Mucosa of gallbladder (tissue), 1 donor: ENCODE results near the gene FAP. TPM values are rescaled to one million over a fixed set of nuclear protein-coding genes. Genes with fewer than 3 reads are reported as not detected.
A peak's percentile ranks its signal among the peaks of the same experiment; 100 is the strongest.

Experiments used
- DNase-seq: peaks from one replicate; pipeline ENCODE4 v3.0.0-alpha.2; 2020; ENCODE audit warnings: low spot score
- total RNA-seq: library from RNA; stranded (reverse); gene quantifications from one replicate; pipeline ENCODE4 v1.2.1, GENCODE V29; 2021
- donor health status: DM: no; HTN: no; CAD: no.

The FAP gene
- total RNA-seq, 1 donor from 2014 or later: 1.8 TPM

DNA sequence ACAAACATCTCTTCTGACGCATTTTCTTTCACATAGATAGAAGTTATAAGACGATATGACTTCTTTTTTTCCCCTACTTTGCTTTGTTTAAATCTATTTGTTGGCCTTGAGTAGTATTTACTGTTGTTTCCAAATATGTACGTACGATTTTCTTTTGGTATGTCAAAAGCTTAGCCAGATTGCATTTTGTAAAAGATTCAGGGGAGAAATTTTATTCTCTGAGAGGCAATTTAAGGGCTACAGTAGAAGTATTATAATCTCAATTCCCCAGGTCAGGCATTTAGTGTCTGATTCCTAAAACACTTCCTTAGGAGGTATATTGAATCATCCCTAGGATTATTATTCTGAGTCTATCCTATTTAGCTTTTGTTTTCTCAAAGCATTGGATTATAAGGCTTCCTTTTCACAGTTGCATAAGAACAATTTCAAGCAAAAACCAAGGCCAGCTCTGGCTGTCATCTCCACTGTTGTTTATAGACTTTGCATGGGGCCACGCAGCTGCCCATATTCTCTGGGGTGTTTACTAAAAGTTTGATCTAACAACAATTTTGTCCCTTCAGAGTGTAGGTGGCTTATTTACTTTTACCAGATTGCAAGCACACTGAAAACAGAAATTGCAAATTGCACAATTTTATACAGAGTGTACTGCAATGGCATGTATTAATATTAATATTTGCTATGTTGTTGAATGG is 57.6 kb downstream of the FAP start:
- no peak for DNase-seq

DNA sequence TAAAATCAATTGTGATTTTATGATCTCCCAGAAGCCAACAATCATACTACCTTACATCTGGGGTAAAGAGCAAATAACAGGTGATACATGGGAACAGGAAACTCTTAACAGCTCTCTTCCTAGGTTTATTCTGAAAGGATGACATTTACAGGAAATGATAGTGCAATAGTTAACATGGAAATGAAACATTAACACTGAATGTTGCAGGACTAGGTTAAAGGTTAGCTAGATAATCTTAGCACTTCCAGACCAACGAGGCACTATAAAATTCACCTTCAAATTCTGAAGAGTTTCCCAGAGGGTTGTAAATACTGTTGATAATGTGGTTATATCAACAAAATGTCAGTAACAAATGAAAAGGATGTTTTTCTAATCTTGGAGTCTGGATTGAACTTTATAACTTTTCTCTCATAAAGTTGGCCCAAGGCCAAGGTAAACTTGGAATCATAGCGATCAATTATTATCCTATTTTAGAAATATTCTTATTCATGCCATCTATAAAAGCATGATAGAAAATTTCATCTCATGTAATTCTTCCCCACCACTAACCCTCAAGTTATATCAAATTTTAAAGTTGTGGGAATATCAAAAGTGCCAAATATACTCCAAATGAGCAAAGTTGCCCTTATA is 58.3 kb downstream of the FAP start:
- DNase-seq: no peak

DNA sequence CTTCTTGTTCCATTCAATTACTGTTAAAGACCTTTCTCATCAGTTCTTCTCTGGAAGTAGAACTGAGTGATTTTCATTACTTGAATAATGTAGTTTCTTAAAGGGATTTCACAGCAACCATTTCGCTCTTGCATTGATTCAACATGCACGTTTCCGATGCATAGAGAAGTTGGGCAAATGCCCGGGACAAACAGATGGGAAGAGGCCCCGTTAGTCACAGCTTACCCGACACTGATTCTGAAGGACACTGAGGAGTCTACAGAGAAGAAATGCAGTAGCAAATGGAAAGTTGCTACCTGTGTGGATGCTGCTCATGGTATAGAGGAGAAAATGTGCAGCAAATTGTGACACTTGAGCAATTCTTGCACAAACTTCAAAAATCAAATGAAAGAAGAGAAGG is 58.9 kb downstream of the FAP start:
- DNase-seq: no peak

DNA sequence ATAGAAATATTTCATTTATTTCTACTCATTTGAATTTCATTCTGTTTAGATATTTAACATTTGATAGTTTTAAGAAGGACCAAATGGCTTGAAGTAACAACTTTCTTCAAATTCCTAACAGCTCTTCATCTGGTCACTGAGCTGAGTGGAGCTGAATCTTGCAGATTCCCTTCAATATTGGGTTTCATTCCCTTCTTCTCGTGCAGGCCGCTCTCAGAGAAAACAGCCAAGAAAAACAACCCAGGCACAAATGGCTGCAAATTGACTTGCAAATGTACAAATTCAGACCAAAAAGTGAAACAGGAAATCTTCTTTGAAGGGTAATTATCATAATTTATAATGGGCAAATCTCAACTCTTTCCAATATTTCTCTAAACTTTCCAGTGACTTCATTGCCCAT is 60.9 kb downstream of the FAP start:
- DNase-seq: no peak

DNA sequence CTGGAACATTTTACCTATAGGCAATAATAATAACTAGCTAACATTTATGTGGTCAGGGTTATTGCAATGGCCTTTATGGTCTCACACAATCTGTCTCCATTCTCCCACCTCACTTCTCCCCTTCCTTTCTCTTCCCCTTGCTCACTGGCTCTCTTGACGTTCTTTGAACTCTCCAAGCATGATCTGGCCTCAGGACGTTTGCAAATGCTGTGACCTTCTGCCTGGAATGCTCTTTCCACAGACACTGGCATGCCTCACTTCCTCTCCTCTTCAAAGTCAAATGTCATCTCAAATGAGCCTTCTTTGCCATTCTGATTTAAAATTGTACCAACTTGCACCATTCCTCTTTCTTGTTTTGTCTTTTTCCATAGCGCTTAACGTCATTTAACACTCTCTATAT is 65.9 kb downstream of the FAP start:
- no peak for DNase-seq

DNA sequence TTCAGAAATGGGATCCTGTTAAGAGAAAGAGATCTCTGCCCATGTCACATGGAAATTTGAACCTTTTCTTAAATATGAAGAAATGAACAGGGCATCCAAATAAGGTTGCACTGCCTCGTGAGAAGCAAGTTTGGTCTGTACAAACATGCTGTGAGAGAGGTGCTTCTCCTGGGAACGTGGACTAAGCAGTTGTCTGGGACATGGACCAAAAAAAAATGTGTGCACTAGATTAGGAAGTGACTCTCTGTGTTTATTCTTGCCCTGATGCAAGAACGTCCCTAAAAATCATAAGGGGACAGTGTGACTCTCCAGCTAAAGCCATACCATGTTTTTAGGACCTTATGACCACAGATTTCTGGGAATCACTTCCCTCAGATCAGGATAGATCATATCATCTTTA is 67.5 kb downstream of the FAP start:
- no peak for DNase-seq

DNA sequence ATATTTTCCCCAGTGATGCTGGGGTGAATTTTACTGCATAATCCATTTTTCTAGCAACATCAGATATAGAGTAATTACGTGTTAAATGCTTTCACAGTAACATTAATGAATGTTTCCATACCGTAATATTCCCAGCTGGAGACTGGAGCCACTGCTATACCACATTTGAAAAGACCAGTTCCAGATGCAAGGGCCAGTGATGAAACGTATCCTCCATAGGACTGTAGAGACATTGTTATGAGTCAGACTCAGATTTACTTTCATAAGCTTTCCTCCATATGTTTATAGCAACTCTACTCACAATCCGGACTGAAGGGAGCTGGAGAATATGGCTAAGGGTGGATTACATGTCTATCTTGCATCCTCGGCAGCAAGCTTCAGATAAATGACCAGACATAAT is 68.5 kb downstream of the FAP start:
- no peak for DNase-seq

DNA sequence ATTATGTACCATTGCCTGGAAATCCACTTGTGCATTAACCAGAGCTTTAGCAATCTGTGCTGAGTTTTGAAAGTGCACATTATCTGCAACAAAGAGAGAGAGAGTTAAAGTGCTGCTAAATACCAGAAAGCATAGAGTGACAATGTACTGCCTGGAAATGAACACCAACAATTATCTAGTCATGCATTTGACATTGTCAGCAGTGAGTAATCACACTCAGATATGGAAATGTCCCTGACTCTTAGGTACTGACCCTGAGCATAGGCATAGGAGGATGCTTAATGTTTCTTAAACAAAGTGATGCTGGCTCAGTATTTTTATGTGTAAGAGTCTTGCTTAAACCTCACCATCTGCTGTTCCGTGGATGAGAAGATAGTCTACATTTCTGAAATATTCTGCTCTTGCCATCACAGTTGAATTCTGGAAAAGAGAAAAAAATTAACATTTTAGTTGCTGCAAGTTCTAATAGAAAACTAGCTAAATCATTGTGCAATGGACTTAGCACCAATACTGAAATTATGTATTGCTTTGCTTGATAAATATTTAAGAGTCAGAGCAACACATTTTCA is 70.4 kb downstream of the FAP start:
- DNase-seq: no peak

DNA sequence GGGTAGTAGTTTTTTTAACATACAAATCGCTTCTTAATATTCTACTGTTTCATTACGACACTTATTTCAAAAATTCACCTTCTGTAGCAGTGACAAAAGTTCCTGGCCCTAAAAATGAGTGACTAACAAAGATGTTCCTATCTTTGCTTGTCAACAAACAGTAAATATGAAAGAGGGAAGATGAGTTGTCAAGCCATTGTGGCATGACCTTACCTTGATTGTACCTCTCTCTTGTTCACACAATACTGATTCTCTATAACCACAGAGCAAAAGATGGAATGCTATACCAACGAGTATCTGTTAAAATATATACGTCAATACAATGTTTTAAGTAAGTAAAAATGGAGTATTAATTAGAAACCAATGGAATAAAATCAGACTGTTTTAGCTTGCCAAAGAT is 76.5 kb downstream of the FAP start:
- no peak for DNase-seq

DNA sequence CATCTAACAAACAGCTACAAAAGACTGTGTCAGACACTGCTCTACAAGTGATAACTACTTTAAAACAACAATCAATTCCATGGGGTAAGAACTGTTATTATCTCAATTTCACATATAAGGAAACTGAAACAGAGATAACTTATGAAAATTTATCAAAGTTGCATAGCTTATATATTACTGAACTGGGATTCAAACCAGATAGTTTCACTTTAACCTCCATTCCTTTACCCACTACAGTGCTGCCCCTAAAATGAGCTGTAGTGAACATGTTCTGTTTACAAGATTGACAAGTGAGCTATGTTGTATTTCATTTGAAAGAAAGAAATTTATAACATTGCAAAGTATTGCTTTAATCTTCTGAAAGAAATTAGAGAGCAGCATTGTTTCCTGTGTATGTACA is 77.1 kb downstream of the FAP start:
- DNase-seq: no peak

DNA sequence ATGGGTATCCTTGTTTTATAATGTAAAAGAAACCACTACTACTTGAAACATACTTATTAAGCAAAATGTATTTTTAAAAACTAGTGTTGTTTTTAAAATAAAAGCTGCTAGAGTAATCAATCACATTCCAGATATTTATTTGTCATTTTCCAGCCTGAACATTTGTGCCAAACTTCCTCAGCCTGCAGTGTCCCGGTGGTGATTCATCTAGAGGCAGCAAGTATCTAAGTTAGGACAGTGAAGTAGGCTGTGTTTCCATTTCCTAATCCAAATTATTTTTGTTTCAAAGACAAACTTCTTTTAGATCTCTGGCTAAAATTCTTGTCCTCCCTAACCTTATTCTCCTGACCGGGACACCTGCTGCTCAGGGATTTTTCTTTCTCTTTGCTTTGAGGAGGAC is 78.4 kb downstream of the FAP start:
- no peak for DNase-seq

DNA sequence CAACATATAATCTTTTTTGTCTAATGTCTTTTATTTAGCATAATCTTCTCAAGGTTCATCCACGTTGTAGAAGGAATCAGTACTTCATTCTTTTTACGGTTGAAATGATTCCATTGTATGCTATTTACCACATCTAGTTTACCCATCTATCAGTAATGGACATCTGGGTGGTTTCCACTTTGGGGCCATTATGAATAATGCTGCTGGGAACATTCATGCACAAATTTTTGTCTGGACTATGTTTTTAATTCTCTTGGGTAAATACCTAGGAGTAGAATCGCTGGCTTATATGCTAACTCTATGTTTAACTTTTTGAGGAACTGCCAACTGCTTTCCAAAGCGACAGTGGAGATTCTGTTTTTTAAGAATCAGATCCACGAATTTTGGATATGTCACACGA is 83.8 kb downstream of the FAP start:
- DNase-seq: no peak

DNA sequence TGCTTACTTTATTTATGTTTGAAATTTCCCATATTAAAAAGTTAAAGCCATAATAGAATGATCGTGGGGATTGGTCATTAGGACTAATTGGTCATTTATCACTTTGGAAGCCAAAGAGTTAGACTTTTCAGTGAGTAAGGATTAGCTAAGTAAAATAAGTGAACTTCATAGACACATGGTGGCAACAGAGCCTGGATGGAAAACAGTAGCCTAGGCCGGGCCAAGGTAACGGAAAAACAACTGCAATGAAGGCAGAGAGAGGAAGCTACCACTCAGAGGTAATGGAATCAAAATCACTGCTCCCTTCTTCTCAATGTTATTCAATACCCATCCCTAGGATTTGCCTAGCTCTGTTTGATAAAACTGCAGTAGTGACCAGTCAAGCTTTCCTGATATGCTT is 87.1 kb downstream of the FAP start:
- DNase-seq: no peak

DNA sequence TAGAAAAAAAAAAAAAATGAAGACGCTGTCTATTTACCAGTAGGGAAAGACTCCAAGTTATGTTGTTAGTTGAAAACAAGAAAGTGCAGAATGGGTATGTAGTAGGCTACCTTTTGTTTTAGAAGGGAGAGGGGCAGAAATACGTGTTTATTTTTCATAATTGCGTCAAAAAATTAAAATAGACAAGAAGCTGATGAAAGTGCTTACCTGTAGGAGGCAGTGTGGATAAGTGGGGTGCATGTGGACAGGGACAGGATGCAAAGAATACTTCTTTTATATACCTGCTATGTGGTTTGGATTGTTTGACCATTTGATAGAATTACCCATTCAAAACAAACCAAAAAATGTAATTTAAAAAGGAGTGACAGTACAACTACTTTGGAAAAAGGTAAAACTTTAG is 88.2 kb downstream of the FAP start:
- DNase-seq: no peak

DNA sequence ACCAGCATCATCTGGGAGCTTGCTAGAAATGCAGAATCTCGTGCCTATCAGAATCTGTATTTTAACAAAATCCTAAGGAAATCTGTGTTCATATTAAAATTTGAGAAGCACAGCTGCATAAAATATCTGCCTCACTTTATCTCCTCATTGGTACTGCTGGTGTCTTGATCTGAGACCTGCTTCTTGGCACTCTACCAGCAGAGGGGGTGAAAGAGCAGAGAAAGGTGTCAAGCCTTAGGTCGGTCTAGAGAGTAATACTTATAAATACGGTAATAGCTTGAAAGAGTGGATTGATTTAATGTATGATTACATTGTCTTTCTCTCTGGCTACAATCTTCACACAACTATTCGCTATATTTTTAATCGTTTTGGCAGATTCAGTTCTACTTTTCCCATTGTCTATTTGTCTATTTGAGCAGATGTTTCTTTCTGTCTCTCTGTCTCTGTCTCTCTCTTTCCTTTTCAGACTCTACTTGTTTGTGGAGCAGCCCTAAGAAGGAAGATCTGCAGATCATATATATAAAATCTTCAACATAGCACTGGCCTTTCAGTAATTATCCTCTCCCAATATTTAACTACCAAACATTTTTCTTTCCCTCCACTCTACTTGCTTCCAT is 89.5 kb downstream of the FAP start:
- peak; percentile 65 for DNase-seq

DNA sequence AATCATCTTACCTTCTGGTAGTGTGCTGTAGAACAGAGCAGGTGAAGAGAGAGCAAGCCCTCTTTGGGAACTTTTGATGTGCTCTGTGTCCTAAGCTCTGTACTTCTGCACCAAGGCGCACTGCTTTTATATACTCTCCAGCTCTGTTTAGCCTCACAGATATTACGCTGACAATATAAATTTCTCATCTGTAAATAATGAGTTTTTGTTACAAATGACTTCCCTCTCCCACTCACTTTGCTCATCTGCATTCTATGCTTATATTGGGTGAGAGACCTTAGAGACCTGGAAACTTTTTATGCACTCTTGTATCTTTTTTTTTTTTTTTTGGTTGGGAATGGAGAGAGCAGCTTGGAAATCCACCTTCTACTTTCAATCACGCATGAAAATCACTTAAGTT is 91.1 kb downstream of the FAP start, which contains the start of gene GCG:
Gene GCG, minus strand, starts transcription at position 101 of the 400 bp plus-strand sequence. CDS start 3,069 bp downstream, outside the sequence.
- DNase-seq: no peak

DNA sequence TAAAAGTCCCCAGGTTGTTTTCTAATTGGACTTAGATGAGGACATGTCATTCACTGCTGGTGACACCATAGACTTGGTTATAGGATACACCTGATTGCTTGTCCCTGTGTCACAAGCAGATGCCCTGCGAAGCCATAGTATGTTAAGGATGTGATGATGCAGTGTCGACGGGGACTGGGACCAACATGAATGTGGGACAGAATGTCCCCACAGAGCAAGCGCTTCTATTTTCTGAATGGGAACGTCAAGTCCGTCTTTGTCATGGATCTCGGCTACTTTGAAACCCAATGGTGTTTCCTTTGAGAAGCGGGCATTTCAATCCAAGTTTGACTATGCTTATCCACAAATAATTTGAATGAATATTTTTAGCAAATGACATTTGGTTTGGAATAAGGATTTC is 93.3 kb downstream of the FAP start:
- no peak for DNase-seq

DNA sequence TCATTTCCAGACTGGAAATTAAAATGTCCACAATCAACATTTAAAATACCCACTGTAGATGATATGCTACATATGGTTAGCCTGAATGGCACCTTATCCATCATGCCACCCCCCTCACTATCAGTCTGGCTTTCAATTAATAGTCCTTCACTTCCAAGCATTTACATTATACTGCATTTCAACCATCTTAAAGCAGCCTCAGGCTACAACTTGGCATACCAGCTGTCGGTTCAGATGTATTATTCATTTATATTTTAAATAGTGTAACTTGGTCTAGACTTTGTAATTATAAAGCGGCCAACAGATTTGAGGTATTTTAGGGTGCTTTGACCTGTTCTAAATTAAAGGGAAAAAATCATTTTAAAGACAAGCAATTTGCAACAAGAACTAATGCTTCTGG is 93.8 kb downstream of the FAP start:
- no peak for DNase-seq

DNA sequence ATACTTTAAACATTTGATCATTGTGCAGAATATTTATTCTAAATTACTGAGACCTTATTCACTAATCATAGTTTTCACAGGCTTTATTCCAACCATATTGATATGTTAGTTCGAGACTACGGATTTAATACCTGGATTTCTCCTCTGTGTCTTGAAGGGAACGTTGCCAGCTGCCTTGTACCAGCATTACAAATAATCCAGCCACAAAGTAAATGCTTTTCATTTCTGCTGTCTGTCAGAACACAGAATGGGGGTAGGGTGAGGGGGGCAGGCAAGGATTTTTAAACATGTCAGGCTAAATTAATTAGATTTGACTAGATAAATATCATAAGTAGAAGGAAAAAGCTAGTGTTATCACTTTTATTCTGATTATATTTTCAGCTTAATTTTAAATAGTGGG is 94.3 kb downstream of the FAP start:
- DNase-seq: no peak

DNA sequence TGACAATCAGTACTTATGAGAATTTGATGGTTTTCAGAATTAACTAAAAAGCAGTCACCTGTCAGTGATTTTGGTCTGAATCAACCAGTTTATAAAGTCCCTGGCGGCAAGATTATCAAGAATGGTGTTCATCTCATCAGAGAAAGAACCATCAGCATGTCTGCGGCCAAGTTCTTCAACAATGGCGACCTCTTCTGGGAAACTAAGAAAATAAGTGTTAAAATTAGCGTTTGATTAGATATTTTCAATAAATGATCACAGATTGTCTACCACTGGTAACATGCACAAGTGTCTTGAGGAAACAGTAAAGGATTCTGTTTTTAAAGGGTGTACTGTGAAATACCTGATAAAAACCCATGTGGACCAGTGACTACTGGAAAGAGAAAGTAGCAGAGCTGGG is 99.3 kb downstream of the FAP start:
- DNase-seq: no peak

DNA sequence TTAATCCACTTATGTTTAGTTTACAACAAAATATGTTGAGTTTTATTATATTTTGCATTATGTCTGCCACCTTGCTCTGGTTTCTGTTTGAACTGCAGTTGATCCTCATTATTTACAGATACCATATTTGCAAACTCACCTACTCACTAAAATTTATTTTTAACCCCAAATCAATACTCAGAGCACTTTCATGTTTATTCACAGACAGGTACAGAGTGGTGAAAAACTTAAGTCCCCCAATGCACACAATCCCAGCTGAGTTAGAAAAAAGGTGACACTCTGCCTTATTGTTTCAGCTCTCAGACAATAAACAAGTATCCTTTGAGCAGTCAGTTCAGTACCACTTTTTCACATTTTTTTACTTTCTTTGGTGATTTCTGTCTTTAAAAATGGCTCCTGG is 104.9 kb downstream of the FAP start:
- DNase-seq: no peak

DNA sequence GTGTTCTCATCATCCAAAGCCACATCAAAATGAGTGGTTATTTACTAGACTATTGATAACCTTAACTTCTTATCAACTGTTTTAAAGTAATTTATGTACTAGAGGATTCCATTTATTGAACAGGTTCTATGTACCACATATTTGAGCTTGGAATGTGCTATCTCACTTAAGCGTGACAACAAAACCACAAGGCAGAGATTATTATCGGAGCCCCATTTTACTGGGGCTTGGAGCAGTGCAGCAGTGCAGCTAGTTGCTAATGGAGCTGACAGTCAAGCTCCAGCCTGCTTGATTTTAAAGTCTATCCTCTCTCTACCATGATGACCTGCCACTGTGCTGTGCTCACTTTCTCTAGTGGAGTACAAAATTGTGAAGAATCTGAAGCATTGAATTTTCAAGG is 115.8 kb downstream of the FAP start:
- no peak for DNase-seq

DNA sequence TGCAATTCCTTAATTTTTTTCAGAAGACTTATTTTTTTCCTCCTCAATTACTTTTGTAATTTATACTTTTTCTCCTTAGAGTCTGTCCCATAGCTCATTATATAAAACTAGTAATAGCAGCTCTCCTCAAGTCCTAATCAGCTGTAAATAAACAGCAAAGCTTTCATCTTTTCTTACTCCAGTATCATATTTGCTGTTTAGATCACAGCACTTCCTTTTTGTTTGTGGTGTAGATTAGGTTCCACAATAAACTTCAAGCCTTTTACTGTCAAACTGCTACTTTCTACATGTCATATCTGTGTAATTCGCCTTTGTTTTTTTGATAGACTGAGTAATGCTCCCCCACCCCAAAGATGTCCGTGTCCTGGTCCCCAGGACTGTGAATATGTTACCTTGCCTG is 116.7 kb downstream of the FAP start:
- DNase-seq: no peak
